Astrocyte of the spinal cord (primary cell): ENCODE data around the gene CADM1.

Experiments
- DNase-seq: peaks from one replicate; pipeline ENCODE4 v3.0.0; 2011; ENCODE audit warnings: low read depth, low spot score
- H3K4me3 ChIP-seq: 2 replicates; pipeline ENCODE4 v1.5.1; 2011; ENCODE audit warnings: low read depth, mild to moderate bottlenecking, low read length, moderate library complexity
- in situ Hi-C: cut with HindIII; loops from 2 replicates; pipeline ENCODE4 v1.10.0; 2017; ENCODE audit warnings: low sequenced_read_pairs
- TF ChIP-seq, protein P1 (sequence below): IDR thresholded peaks from 2 replicates; pipeline ENCODE4 v1.5.1; 2012; ENCODE audit warnings: low read depth, mild to moderate bottlenecking, low read length, inconsistent platforms

CADM1 gene

DNA sequence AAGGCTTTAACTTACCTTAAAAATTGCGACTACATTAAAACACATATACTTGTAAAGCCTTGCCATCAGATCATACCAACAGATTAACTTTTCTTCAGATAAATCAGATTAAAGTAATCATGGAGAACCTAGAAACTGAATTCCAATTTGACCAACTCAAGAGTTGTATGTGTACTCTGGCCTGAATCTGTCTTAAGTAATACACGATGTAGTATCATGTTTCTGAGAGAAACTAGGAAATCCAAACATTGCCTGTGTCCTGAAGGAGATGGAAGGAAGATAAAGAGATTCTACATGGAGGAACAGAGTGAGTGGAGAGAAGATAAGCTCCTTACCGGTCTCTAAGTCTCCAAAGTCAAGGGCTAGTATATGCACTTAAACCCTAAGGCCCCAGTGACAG is 162.1 kb downstream of the CADM1 start:
- DNase-seq = no peak
- H3K4me3 ChIP-seq = no peak overlapping the region
- TF ChIP-seq, protein P1, sequence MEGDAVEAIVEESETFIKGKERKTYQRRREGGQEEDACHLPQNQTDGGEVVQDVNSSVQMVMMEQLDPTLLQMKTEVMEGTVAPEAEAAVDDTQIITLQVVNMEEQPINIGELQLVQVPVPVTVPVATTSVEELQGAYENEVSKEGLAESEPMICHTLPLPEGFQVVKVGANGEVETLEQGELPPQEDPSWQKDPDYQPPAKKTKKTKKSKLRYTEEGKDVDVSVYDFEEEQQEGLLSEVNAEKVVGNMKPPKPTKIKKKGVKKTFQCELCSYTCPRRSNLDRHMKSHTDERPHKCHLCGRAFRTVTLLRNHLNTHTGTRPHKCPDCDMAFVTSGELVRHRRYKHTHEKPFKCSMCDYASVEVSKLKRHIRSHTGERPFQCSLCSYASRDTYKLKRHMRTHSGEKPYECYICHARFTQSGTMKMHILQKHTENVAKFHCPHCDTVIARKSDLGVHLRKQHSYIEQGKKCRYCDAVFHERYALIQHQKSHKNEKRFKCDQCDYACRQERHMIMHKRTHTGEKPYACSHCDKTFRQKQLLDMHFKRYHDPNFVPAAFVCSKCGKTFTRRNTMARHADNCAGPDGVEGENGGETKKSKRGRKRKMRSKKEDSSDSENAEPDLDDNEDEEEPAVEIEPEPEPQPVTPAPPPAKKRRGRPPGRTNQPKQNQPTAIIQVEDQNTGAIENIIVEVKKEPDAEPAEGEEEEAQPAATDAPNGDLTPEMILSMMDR = no peak
- in situ Hi-C loops = no loop called here

DNA sequence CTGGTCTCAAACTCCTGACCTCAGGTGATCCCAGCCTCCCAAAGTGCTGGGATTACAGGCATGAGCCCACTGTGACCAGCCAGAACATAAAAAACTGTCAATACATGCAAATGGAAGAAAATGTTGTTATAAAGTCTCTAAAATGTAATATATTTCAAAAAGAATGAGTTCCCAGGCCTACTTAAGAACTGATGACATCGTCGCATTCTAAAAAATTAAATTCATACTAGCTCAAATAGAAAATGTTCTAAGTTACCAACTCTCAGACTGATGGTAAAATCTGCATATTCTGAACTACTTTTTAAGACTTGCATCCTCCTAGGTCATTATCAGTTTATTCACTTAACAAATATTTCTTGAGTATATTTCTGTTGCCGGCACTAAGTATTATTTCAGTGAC is 163.3 kb downstream of the CADM1 start:
- no peak for DNase-seq
- in situ Hi-C loops = no loop called here
- TF ChIP-seq, protein P1 = no peak

DNA sequence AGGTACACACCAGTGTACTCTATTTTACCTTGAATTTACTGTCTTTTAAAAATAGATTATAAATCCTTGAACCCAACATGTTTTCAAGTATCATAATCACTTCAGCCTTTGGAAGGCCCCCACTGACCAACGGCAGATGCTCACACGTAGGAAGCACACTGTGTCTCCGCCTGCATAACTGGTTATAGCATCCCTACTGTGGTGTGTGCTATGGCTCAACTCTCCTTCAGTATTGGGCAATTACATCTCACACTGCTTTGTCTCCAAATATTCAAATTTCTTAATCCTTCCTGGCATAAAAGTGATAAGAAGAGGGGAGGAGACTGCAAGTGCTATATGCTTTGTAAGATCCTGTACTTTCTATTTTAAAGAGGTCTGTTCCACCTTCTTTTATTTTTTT is 165.7 kb downstream of the CADM1 start:
- TF ChIP-seq, protein P1 = no peak
- in situ Hi-C loops = no loop called here
- no peak for DNase-seq
- no peak overlapping the region for H3K4me3 ChIP-seq

More for the DNA sequence above, 163.3 kb downstream of the CADM1 start:
- H3K4me3 ChIP-seq = no peak overlapping the region

DNA sequence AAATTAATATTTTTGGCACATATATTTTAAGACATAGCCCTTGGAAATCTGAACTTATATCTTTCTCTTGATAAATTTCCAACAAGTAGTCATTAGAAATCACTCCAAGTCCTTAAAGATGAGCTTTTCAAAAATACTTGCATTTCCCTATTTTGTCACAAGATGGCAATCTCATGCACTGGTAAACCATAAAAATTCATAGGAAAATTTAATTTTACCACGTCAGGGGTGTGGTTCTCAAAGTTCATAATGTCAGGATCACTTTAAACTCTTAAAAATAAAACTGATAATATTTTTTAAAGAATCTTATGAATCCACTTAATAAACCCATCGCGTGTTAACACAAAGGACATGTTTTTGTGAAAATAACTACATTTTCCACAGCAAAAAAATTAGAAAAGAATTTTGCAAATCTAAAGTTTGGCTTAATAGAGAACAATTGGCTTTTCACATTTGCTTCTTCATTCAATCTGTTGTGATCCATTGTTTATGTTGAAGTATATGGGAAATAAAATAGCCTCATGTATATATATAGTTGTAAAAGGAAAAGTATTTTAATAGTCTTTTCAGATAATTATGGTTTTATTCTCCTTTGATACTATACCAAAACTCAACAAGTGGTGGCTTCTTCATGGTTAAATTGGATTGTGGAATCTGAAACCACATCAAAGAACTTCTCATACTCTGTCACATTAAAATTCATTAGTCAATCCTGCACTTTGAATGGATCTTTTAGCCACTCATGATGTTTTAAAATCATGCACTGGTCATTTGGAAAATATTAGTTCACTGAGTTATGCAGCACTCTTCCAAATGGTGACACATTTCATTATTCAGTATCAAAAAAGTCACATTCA is 169.1 kb downstream of the CADM1 start:
- peak; percentile 52 for DNase-seq

DNA sequence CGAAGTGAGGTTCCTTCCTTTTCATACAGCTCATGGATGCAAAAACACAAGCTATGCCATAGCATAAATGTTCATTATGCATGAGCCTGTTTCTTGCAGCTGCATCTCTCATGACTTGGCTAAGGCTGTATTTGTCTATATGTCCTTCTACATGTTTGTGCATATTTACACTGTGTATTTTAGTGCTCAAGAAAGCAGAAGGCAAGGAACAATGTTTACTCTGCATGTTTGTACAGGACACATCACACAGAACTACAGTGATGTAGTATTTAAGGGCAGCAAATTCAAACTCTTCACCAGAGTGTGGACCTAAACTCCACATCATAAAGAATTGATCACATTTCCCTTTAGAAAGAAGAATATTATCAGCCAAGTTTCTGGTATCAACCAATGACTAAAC is 170.3 kb downstream of the CADM1 start:
- in situ Hi-C loops = no loop called here
- no peak overlapping the region for H3K4me3 ChIP-seq
- DNase-seq = no peak
- TF ChIP-seq, protein P1 = no peak

More for the DNA sequence above, 169.1 kb downstream of the CADM1 start:
- no peak overlapping the region for H3K4me3 ChIP-seq
- in situ Hi-C loops = no loop called here
- TF ChIP-seq, protein P1 = peak; percentile 67

DNA sequence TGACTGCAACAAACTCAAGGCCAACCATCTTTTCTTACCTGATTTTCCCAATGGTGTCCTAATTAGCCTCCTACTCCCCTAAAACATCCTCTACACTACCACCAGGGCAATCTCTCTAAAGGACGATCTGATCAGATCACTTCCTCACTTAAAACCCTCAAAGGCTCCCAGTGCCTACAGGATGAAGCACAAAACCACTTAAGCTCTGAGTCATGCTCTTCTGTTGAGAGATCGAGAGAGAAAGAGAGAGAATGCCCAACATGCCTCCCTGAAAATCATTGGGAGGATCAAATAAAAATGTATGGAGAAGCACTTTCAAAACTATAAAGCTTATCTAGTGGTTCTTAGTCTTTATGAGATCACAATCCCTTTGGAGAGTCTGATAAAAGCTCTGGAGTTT is 171.1 kb downstream of the CADM1 start:
- no peak overlapping the region for H3K4me3 ChIP-seq
- in situ Hi-C loops = no loop called here
- DNase-seq = peak; percentile 55
- TF ChIP-seq, protein P1 = no peak
